Measurements from ENCODE around the gene ZNF134. TPM values are rescaled to one million over a fixed set of nuclear protein-coding genes. Genes with fewer than 3 reads are reported as not detected.

The ZNF134 gene
- polyA plus RNA-seq (ENCODE audit: low read depth in 6 of 6) = 10 to 100 TPM; 17.2 to 32.7 (median 20.6) TPM

GRCh38 chr19:57613941-57614743 lies at the start of gene ZNF134:
ZNF134 (plus strand) TSS chr19:57614242; CDS start chr19:57619469, 5,227 bp downstream.
- Mint-ChIP-seq H3K4me3 (peak within 1 kb of the TSS; percentile 92 to 97 (median 95)), H3K9me3 (peaks cover 33 to 54% (median 42%) of the 10 kb centered on the region in 7 donors), H3K27me3 (no peaks in the 10 kb centered on the region), H3K4me1 (peaks cover 41 to 51% (median 42%) of the 10 kb centered on the region in 3 donors), H3K36me3 (peaks cover 34 to 49% of the 10 kb centered on the region in 2 donors), H3K27ac (peak within 1 kb of the TSS in 5 of 6 donors; percentile 72 to 97 (median 92))
- DNase-seq (peak; percentile 87), ATAC-seq (ENCODE audit: low read depth in 2 of 2) (peak; percentile 100)

- Mint-ChIP-seq H3K27me3 (peaks cover 0 to 25% (median 6%) of the 10 kb centered on the region in 3 donors), H3K27ac (no peak overlapping the region), H3K36me3 (peaks cover 7 to 44% of the 10 kb centered on the region in 2 donors), H3K4me3 (no peak overlapping the region), H3K9me3 (peaks cover 18 to 85% (median 79%) of the 10 kb centered on the region in 7 donors), H3K4me1 (no peaks in the 10 kb centered on the region)
- ATAC-seq (ENCODE audit: low read depth in 2 of 2) = no peak
- no peak for DNase-seq
Observed at GRCh38 chr19:57566396-57567265, 47.4 kb upstream of the ZNF134 start.

- H3K4me3 Mint-ChIP-seq = no peak overlapping the region
- no peak overlapping the region for H3K27ac Mint-ChIP-seq
- peaks cover 0 to 7% (median under 1%) of the 10 kb centered on the region in 3 donors for H3K4me1 Mint-ChIP-seq
- peaks cover 0 to 3% (median 0%) of the 10 kb centered on the region in 3 donors for H3K27me3 Mint-ChIP-seq
- DNase-seq (no peak), ATAC-seq (ENCODE audit: low read depth in 2 of 2) (no peak)
- H3K36me3 Mint-ChIP-seq = peaks cover 35 to 68% of the 10 kb centered on the region in 2 donors
- peaks cover 18 to 90% (median 76%) of the 10 kb centered on the region in 7 donors for H3K9me3 Mint-ChIP-seq
Observed at GRCh38 chr19:57570707-57571106, 43.3 kb upstream of the ZNF134 start.

GRCh38 chr19:57572415-57572947 lies 41.6 kb upstream of the ZNF134 start:
- DNase-seq (no peak), ATAC-seq (ENCODE audit: low read depth in 2 of 2) (no peak)
- Mint-ChIP-seq H3K27me3 (no peaks in the 10 kb centered on the region), H3K36me3 (peaks cover 46 to 69% of the 10 kb centered on the region in 2 donors), H3K27ac (no peak overlapping the region), H3K4me1 (peaks cover 15 to 21% (median 15%) of the 10 kb centered on the region in 3 donors), H3K9me3 (peaks cover 22 to 83% (median 72%) of the 10 kb centered on the region in 7 donors), H3K4me3 (no peak overlapping the region)

- H3K27me3 Mint-ChIP-seq = no peaks in the 10 kb centered on the region
- H3K36me3 Mint-ChIP-seq = peaks cover 39 to 61% of the 10 kb centered on the region in 2 donors
- ATAC-seq (ENCODE audit: low read depth in 2 of 2) (no peak), DNase-seq (no peak)
- H3K4me1 Mint-ChIP-seq = peaks cover 28 to 36% (median 31%) of the 10 kb centered on the region in 3 donors
- H3K9me3 Mint-ChIP-seq = peaks cover 20 to 58% (median 49%) of the 10 kb centered on the region in 7 donors
- H3K27ac Mint-ChIP-seq = peak overlapping the region in 2 of 6 donors; percentile 5 to 84
- H3K4me3 Mint-ChIP-seq = peak overlapping the region in 5 of 8 donors; percentile 2 to 91 (median 75)
Observed at GRCh38 chr19:57576661-57577060, 37.4 kb upstream of the ZNF134 start.

GRCh38 chr19:57578487-57579205 lies 35.4 kb upstream of the ZNF134 start, which contains the start of gene ZNF416:
ZNF416 (minus strand) TSS chr19:57578911; CDS start chr19:57578704, 207 bp downstream.
- peak; percentile 90 to 94 for ATAC-seq (ENCODE audit: low read depth in 2 of 2)
- Mint-ChIP-seq H3K36me3 (peaks cover 28 to 49% of the 10 kb centered on the region in 2 donors), H3K4me3 (peak within 1 kb of the TSS; percentile 77 to 92 (median 86)), H3K9me3 (peaks cover 23 to 40% (median 33%) of the 10 kb centered on the region in 7 donors), H3K27me3 (no peaks in the 10 kb centered on the region), H3K27ac (peak within 1 kb of the TSS; percentile 66 to 94 (median 89)), H3K4me1 (peaks cover 32 to 47% (median 32%) of the 10 kb centered on the region in 3 donors)
- peak; percentile 96 for DNase-seq

- DNase-seq (no peak), ATAC-seq (ENCODE audit: low read depth in 2 of 2) (no peak)
- Mint-ChIP-seq H3K4me1 (peaks cover 23 to 52% (median 32%) of the 10 kb centered on the region in 3 donors), H3K27me3 (no peaks in the 10 kb centered on the region), H3K4me3 (peak overlapping the region; percentile 47 to 99 (median 96)), H3K27ac (peak overlapping the region in 4 of 6 donors; percentile 49 to 96 (median 94)), H3K36me3 (peaks cover 28 to 46% of the 10 kb centered on the region in 2 donors), H3K9me3 (peaks cover 16 to 43% (median 31%) of the 10 kb centered on the region in 7 donors)
Observed at GRCh38 chr19:57583104-57583520, 30.9 kb upstream of the ZNF134 start.

- peaks cover 20 to 48% (median 37%) of the 10 kb centered on the region in 7 donors for H3K9me3 Mint-ChIP-seq
Observed at GRCh38 chr19:57583521-57584416, 30.3 kb upstream of the ZNF134 start, which contains the start of gene ZIK1. ZIK1 (plus strand) TSS chr19:57584145; CDS start chr19:57584357, 212 bp downstream.

GRCh38 chr19:57587529-57587928 lies 26.5 kb upstream of the ZNF134 start:
- Mint-ChIP-seq H3K4me1 (peaks cover 28 to 36% (median 29%) of the 10 kb centered on the region in 3 donors), H3K9me3 (peaks cover 25 to 77% (median 68%) of the 10 kb centered on the region in 7 donors), H3K27ac (no peak overlapping the region), H3K27me3 (no peaks in the 10 kb centered on the region), H3K4me3 (peak overlapping the region in 1 of 8 donors; percentile 37), H3K36me3 (peaks cover 62 to 79% of the 10 kb centered on the region in 2 donors)
- ATAC-seq (ENCODE audit: low read depth in 2 of 2) = no peak
- DNase-seq = no peak

More at GRCh38 chr19:57583521-57584416, 30.3 kb upstream of the ZNF134 start, which contains the start of gene ZIK1:
- peak; percentile 91 to 93 for ATAC-seq (ENCODE audit: low read depth in 2 of 2)
- Mint-ChIP-seq H3K4me3 (peak within 1 kb of the TSS; percentile 89 to 99 (median 96)), H3K27ac (peak within 1 kb of the TSS; percentile 91 to 96 (median 94)), H3K27me3 (no peaks in the 10 kb centered on the region), H3K4me1 (peaks cover 23 to 48% (median 33%) of the 10 kb centered on the region in 3 donors), H3K36me3 (peaks cover 34 to 53% of the 10 kb centered on the region in 2 donors)
- DNase-seq = peak; percentile 91

- H3K4me3 Mint-ChIP-seq = peak overlapping the region; percentile 82 to 95 (median 90)
- ATAC-seq (ENCODE audit: low read depth in 2 of 2) = peak in 1 of 2 donors; percentile 12
- no peak for DNase-seq
- H3K4me1 Mint-ChIP-seq = peaks cover 24 to 28% (median 27%) of the 10 kb centered on the region in 3 donors
- peaks cover 6 to 19% (median 10%) of the 10 kb centered on the region in 7 donors for H3K9me3 Mint-ChIP-seq
- peaks cover 0 to 7% (median 0%) of the 10 kb centered on the region in 3 donors for H3K27me3 Mint-ChIP-seq
- H3K36me3 Mint-ChIP-seq = peaks cover 0 to 22% of the 10 kb centered on the region in 2 donors
- H3K27ac Mint-ChIP-seq = peak overlapping the region in 4 of 6 donors; percentile 3 to 95 (median 61)
Observed at GRCh38 chr19:57599377-57599760, 14.7 kb upstream of the ZNF134 start.

- ATAC-seq (ENCODE audit: low read depth in 2 of 2) (peak; percentile 98 to 99), DNase-seq (peak; percentile 82)
- peak within 1 kb of the TSS in 5 of 6 donors; percentile 3 to 95 (median 51) for H3K27ac Mint-ChIP-seq
- H3K4me3 Mint-ChIP-seq = peak within 1 kb of the TSS; percentile 82 to 95 (median 90)
- H3K27me3 Mint-ChIP-seq = peaks cover 0 to 7% (median 0%) of the 10 kb centered on the region in 3 donors
- H3K36me3 Mint-ChIP-seq = peaks cover 4 to 27% of the 10 kb centered on the region in 2 donors
- H3K4me1 Mint-ChIP-seq = peaks cover 24 to 28% (median 27%) of the 10 kb centered on the region in 3 donors
- peaks cover 5 to 17% (median 11%) of the 10 kb centered on the region in 7 donors for H3K9me3 Mint-ChIP-seq
Observed at GRCh38 chr19:57599761-57600383, 14.2 kb upstream of the ZNF134 start, which contains the start of gene ZNF530. ZNF530 (plus strand) TSS chr19:57599885; CDS start chr19:57604346, 4,461 bp downstream.

Data from naive B cell (primary cell).